ENCODE measurements around the gene EMP2.

DNA sequence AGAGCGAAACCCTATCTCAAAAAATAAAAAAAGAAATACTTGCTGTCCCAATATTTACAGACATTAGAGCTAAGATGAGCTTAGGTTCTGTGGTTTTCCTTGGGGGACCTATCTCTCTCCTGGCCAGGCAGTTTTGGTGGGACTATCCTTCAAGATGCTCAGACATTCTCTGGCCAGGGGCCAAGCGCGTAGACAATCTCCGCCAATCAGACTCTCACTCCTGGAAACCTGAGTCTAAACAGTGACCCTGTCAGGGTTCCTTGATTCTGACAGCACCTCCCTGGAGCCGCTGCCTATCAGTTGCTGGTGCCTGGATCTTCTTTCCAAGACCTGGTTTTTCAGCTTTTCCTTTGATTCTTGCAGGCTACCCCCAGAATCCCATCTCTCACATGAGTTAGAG is 45.6 kb downstream of the EMP2 start:
- TF ChIP-seq, protein P1, sequence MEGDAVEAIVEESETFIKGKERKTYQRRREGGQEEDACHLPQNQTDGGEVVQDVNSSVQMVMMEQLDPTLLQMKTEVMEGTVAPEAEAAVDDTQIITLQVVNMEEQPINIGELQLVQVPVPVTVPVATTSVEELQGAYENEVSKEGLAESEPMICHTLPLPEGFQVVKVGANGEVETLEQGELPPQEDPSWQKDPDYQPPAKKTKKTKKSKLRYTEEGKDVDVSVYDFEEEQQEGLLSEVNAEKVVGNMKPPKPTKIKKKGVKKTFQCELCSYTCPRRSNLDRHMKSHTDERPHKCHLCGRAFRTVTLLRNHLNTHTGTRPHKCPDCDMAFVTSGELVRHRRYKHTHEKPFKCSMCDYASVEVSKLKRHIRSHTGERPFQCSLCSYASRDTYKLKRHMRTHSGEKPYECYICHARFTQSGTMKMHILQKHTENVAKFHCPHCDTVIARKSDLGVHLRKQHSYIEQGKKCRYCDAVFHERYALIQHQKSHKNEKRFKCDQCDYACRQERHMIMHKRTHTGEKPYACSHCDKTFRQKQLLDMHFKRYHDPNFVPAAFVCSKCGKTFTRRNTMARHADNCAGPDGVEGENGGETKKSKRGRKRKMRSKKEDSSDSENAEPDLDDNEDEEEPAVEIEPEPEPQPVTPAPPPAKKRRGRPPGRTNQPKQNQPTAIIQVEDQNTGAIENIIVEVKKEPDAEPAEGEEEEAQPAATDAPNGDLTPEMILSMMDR (IDR thresholded peaks at IDR 0.05 in 8 of 11, conservative IDR thresholded peaks at IDR 0.05 in 3 of 11), result no peak
- TF ChIP-seq POLR2A (IDR thresholded peaks at IDR 0.05), result no peak
- no peak for TF ChIP-seq POLR2AphosphoS5 (IDR thresholded peaks at IDR 0.05)

All from spleen (tissue), 7 donors.